DND-41 (cell line): Measurements from ENCODE around the gene RBM10.
A peak's percentile ranks its signal among the peaks of the same experiment; 100 is the strongest.

Source experiments
- EZH2 ChIP-seq: IDR thresholded peaks from 3 replicates; pipeline ENCODE4 v1.6.1; 2012; ENCODE audit warnings: borderline replicate concordance, low read depth, mild to moderate bottlenecking, moderate library complexity, low read length, inconsistent platforms; ENCODE audit not compliant: severe bottlenecking
- TF ChIP-seq, protein P1 (sequence below): IDR thresholded peaks from 2 replicates; pipeline ENCODE4 v1.5.1; 2012; ENCODE audit warnings: borderline replicate concordance, low read length, moderate library complexity, mild to moderate bottlenecking; ENCODE audit not compliant: poor library complexity, severe bottlenecking; ENCODE audit errors: extremely low read depth

DNA sequence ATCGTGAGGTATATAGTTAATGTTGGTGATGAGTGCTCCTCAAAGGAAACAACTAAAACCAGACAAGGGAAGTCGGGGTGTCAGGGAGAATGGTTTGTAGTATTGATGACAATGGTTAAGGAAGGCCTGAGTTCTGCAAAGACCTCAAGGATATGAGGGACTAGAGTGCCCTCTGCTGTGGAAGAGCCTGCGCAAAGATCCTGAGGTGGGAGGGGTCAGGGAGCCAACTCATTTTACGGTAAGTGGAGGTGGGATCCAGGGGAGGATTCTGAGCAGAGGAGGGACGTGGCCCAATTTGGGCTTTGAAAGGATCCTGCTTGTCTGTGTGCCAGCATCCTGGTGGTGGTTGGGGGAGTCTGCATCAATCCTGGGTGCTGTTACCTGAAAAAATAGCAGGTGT lies 59.9 kb downstream of the RBM10 start:
- TF ChIP-seq, protein P1, sequence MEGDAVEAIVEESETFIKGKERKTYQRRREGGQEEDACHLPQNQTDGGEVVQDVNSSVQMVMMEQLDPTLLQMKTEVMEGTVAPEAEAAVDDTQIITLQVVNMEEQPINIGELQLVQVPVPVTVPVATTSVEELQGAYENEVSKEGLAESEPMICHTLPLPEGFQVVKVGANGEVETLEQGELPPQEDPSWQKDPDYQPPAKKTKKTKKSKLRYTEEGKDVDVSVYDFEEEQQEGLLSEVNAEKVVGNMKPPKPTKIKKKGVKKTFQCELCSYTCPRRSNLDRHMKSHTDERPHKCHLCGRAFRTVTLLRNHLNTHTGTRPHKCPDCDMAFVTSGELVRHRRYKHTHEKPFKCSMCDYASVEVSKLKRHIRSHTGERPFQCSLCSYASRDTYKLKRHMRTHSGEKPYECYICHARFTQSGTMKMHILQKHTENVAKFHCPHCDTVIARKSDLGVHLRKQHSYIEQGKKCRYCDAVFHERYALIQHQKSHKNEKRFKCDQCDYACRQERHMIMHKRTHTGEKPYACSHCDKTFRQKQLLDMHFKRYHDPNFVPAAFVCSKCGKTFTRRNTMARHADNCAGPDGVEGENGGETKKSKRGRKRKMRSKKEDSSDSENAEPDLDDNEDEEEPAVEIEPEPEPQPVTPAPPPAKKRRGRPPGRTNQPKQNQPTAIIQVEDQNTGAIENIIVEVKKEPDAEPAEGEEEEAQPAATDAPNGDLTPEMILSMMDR: peak; percentile 10
- no peak for TF ChIP-seq EZH2
